ENCODE results near the gene CEP170B.
A peak's percentile ranks its signal among the peaks of the same experiment; 100 is the strongest.

The CEP170B gene

DNA sequence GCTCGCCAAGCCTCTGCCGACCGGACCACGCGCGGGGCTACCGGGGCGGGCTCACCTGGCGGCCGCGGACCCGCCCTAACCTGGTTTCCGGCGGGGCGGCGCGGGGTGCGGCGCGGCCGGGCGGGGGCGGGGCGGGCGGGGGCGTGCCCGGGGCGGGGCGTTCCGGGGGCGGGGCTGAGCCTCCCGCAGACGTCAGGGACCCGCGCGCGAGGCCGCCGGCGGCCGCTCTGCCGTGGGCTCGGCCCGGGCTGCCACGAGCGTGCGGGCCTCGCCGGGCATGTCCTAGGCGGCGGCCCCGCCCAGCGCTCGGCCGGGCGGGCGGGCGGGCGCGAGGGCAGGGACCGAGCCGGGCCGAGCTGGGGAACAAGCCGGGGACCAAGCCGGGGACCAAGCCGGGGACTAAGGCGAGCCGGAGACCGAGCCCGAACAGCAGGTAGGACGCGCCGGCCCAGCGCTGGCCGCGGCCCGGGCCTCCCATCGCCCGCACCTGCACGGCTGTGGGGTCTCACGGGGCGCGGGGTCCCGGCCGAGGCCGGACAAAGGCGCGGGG lies at the start of gene CEP170B:
Gene CEP170B (plus strand): TSS at position 188 of the 550 bp plus-strand sequence. CDS start 3,183 bp downstream, outside the sequence.
- no peak for TF ChIP-seq EZH2 (IDR thresholded peaks at IDR 0.05)
- no peak for TF ChIP-seq POLR2AphosphoS5 (IDR thresholded peaks at IDR 0.05; ENCODE audit: borderline replicate concordance, low read depth, low read length)
- TF ChIP-seq FOXP2 (optimal IDR thresholded peaks at IDR 0.05; ENCODE audit: control extremely low read depth, extremely low read length, insufficient read depth): no peak
- Histone ChIP-seq H3K9me3 (ENCODE audit: low read depth, low read length) (no peaks in the 10 kb centered on the region), H3K9ac (ENCODE audit: insufficient read length) (no peak within 1 kb of the TSS), H3K27ac (no peak within 1 kb of the TSS), H3K4me3 (peak within 1 kb of the TSS; percentile 69), H3K36me3 (ENCODE audit: insufficient read depth, low read length) (no peaks in the 10 kb centered on the region)
- no peak for DNase-seq (ENCODE audit: low read depth, low spot score)

DNA sequence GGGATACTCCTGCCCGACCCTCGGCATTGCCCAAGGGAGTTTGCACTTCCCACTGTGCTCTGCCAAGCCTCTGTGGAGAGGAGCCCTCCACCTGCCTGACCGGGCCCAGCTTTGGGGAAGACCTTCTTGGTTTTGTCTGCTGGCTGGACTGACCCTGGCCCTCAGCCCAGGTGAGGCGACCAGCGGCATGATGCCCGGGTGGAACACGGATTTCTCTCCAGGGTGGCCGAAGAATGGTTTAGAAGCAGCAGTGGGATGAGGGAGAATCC lies 48.5 kb upstream of the CEP170B start:
- no peaks in the 10 kb centered on the region for H3K9me3 ChIP-seq (ENCODE audit: low read depth, low read length)
- peak overlapping the region; percentile 80 for H3K27ac ChIP-seq
- H3K36me3 ChIP-seq (ENCODE audit: insufficient read depth, low read length): peaks cover 4% of the 10 kb centered on the region; the same call in 1 of the 2 replicates
- H3K9ac ChIP-seq (ENCODE audit: insufficient read length): peak overlapping the region; percentile 95
- peak overlapping the region; percentile 89 for H3K4me3 ChIP-seq
- DNase-seq (ENCODE audit: low read depth, low spot score): no peak
- TF ChIP-seq POLR2AphosphoS5 (IDR thresholded peaks at IDR 0.05; ENCODE audit: borderline replicate concordance, low read depth, low read length) (no peak), EZH2 (IDR thresholded peaks at IDR 0.05) (no peak), FOXP2 (optimal IDR thresholded peaks at IDR 0.05; ENCODE audit: control extremely low read depth, extremely low read length, insufficient read depth) (no peak)

GRCh38 chr14:104817930-104818713 lies 46.9 kb upstream of the CEP170B start:
- H3K36me3 ChIP-seq (ENCODE audit: insufficient read depth, low read length): peaks cover 4% of the 10 kb centered on the region; the same call in 1 of the 2 replicates
- no peak overlapping the region for H3K4me3 ChIP-seq
- no peaks in the 10 kb centered on the region for H3K9me3 ChIP-seq (ENCODE audit: low read depth, low read length)
- no peak overlapping the region for H3K27ac ChIP-seq
- no peak for DNase-seq (ENCODE audit: low read depth, low spot score)
- TF ChIP-seq EZH2 (IDR thresholded peaks at IDR 0.05) (no peak), POLR2AphosphoS5 (IDR thresholded peaks at IDR 0.05; ENCODE audit: borderline replicate concordance, low read depth, low read length) (no peak), FOXP2 (optimal IDR thresholded peaks at IDR 0.05; ENCODE audit: control extremely low read depth, extremely low read length, insufficient read depth) (no peak)
- H3K9ac ChIP-seq (ENCODE audit: insufficient read length): no peak overlapping the region

GRCh38 chr14:104818714-104819161 lies 46.3 kb upstream of the CEP170B start:
- Histone ChIP-seq H3K4me3 (no peak overlapping the region), H3K27ac (no peak overlapping the region), H3K9ac (ENCODE audit: insufficient read length) (no peak overlapping the region), H3K9me3 (ENCODE audit: low read depth, low read length) (no peaks in the 10 kb centered on the region), H3K36me3 (ENCODE audit: insufficient read depth, low read length) (peaks cover 4% of the 10 kb centered on the region; the same call in 1 of the 2 replicates)
- TF ChIP-seq FOXP2 (optimal IDR thresholded peaks at IDR 0.05; ENCODE audit: control extremely low read depth, extremely low read length, insufficient read depth): no peak
- TF ChIP-seq POLR2AphosphoS5 (IDR thresholded peaks at IDR 0.05; ENCODE audit: borderline replicate concordance, low read depth, low read length): no peak
- TF ChIP-seq EZH2 (IDR thresholded peaks at IDR 0.05): no peak
- DNase-seq (ENCODE audit: low read depth, low spot score): no peak

DNA sequence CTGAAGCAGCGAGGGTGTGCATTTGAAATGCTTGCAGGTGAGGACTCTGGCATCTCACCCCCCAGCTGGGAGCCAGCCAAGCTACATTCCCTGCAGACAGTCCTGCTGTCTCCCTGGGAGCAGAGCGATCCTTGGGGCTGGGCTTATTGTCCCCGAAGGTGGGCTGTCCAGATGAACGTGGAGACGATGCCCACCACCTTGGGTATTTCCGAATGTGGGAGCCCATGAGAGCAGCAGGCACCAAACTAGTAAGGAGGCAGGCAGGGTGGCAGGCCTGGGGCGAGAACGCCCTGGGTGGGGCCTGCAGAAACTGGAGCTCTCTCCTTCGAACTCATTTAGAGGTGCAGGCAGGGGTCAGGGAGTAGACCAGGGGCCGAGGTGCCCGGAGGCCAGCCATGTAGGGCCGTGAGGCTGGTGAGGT lies 45.7 kb upstream of the CEP170B start:
- Histone ChIP-seq H3K9ac (ENCODE audit: insufficient read length) (no peak overlapping the region), H3K27ac (no peak overlapping the region), H3K4me3 (no peak overlapping the region), H3K36me3 (ENCODE audit: insufficient read depth, low read length) (peaks cover 4% of the 10 kb centered on the region; the same call in 1 of the 2 replicates), H3K9me3 (ENCODE audit: low read depth, low read length) (no peaks in the 10 kb centered on the region)
- no peak for DNase-seq (ENCODE audit: low read depth, low spot score)
- TF ChIP-seq FOXP2 (optimal IDR thresholded peaks at IDR 0.05; ENCODE audit: control extremely low read depth, extremely low read length, insufficient read depth) (no peak), EZH2 (IDR thresholded peaks at IDR 0.05) (no peak), POLR2AphosphoS5 (IDR thresholded peaks at IDR 0.05; ENCODE audit: borderline replicate concordance, low read depth, low read length) (no peak)

GRCh38 chr14:104820669-104821228 lies 44.3 kb upstream of the CEP170B start:
- H3K27ac ChIP-seq: no peak overlapping the region
- TF ChIP-seq POLR2AphosphoS5 (IDR thresholded peaks at IDR 0.05; ENCODE audit: borderline replicate concordance, low read depth, low read length): no peak
- TF ChIP-seq EZH2 (IDR thresholded peaks at IDR 0.05): no peak
- no peak for TF ChIP-seq FOXP2 (optimal IDR thresholded peaks at IDR 0.05; ENCODE audit: control extremely low read depth, extremely low read length, insufficient read depth)

GRCh38 chr14:104821229-104821945 lies 43.7 kb upstream of the CEP170B start:
- Histone ChIP-seq H3K4me3 (no peak overlapping the region), H3K9me3 (ENCODE audit: low read depth, low read length) (no peaks in the 10 kb centered on the region), H3K9ac (ENCODE audit: insufficient read length) (no peak overlapping the region), H3K36me3 (ENCODE audit: insufficient read depth, low read length) (peaks cover 4% of the 10 kb centered on the region; the same call in 1 of the 2 replicates), H3K27ac (no peak overlapping the region)
- no peak for DNase-seq (ENCODE audit: low read depth, low spot score)
- no peak for TF ChIP-seq POLR2AphosphoS5 (IDR thresholded peaks at IDR 0.05; ENCODE audit: borderline replicate concordance, low read depth, low read length)
- no peak for TF ChIP-seq FOXP2 (optimal IDR thresholded peaks at IDR 0.05; ENCODE audit: control extremely low read depth, extremely low read length, insufficient read depth)
- no peak for TF ChIP-seq EZH2 (IDR thresholded peaks at IDR 0.05)

More at GRCh38 chr14:104820669-104821228, 44.3 kb upstream of the CEP170B start:
- no peaks in the 10 kb centered on the region for H3K9me3 ChIP-seq (ENCODE audit: low read depth, low read length)
- no peak overlapping the region for H3K4me3 ChIP-seq
- no peak for DNase-seq (ENCODE audit: low read depth, low spot score)
- no peak overlapping the region for H3K9ac ChIP-seq (ENCODE audit: insufficient read length)
- H3K36me3 ChIP-seq (ENCODE audit: insufficient read depth, low read length): peaks cover 4% of the 10 kb centered on the region; the same call in 1 of the 2 replicates
